MM.1S (cell line): Measurements from ENCODE around the gene PEX14.

Experiments used
- DNase-seq: peaks from one replicate; pipeline ENCODE4 v3.0.0-alpha.2; 2015
- H2AFZ ChIP-seq: fragments of 300-600 bp; sonication (generic); 2 replicates; pipeline ENCODE4 v1.6.0; 2016; ENCODE audit warnings: antibody characterized with exemption, low read length
- H3F3A ChIP-seq: fragments of 300-600 bp; sonication (generic); 2 replicates; pipeline ENCODE4 v1.6.1; 2016; ENCODE audit warnings: mild to moderate bottlenecking, antibody characterized with exemption, low read length, moderate library complexity, mixed read lengths; ENCODE audit not compliant: insufficient read depth
- H3K27ac ChIP-seq: fragments of 300-600 bp; sonication (generic); 2 replicates; pipeline ENCODE4 v1.5.1; 2016; ENCODE audit warnings: mild to moderate bottlenecking, low read length
- H3K27me3 ChIP-seq: fragments of 300-600 bp; sonication (generic); replicated peaks from 2 replicates; pipeline ENCODE4 v1.6.0; 2016; ENCODE audit warnings: low read length; ENCODE audit not compliant: insufficient read depth
- H3K36me3 ChIP-seq: fragments of 300-600 bp; sonication (generic); replicated peaks from 2 replicates; pipeline ENCODE4 v1.6.1; 2016; ENCODE audit warnings: mild to moderate bottlenecking, low read length, mixed read lengths; ENCODE audit not compliant: insufficient read depth
- H3K4me1 ChIP-seq: fragments of 300-600 bp; sonication (generic); 2 replicates; pipeline ENCODE4 v1.6.1; 2016; ENCODE audit warnings: low read length, mixed read lengths
- H3K4me2 ChIP-seq: fragments of 300-600 bp; sonication (generic); 2 replicates; pipeline ENCODE4 v1.6.0; 2016; ENCODE audit warnings: low read depth, low read length
- H3K4me3 ChIP-seq: fragments of 300-600 bp; sonication (generic); 2 replicates; pipeline ENCODE4 v1.5.1; 2016; ENCODE audit warnings: low read length, mixed read lengths
- H3K79me2 ChIP-seq: fragments of 300-600 bp; sonication (generic); 2 replicates; pipeline ENCODE4 v1.6.1; 2016; ENCODE audit warnings: mixed run types, low read length, mixed read lengths
- H3K9ac ChIP-seq: fragments of 300-600 bp; sonication (generic); 2 replicates; pipeline ENCODE4 v1.6.1; 2016; ENCODE audit warnings: low read length, mixed read lengths
- H3K9me2 ChIP-seq: fragments of 300-600 bp; sonication (generic); replicated peaks from 2 replicates; pipeline ENCODE4 v1.6.1; 2016; ENCODE audit warnings: mild to moderate bottlenecking, low read length, mixed read lengths; ENCODE audit not compliant: insufficient read depth
- H3K9me3 ChIP-seq: fragments of 300-600 bp; sonication (generic); replicated peaks from 2 replicates; pipeline ENCODE4 v1.6.1; 2016; ENCODE audit warnings: mild to moderate bottlenecking, low read length, mixed read lengths; ENCODE audit not compliant: insufficient read depth
- H4K20me1 ChIP-seq: fragments of 300-600 bp; sonication (generic); 2 replicates; pipeline ENCODE4 v1.6.1; 2016; ENCODE audit warnings: mild to moderate bottlenecking, low read length, moderate library complexity, mixed read lengths; ENCODE audit not compliant: insufficient read depth
- CTCF ChIP-seq: fragments of 300-600 bp; sonication (generic); IDR thresholded peaks from 2 replicates; pipeline ENCODE4 v1.5.1; 2016; ENCODE audit warnings: antibody characterized with exemption, low read length, mixed read lengths
- EZH2 ChIP-seq: fragments of 300-600 bp; sonication (generic); optimal IDR thresholded peaks from 2 replicates; pipeline ENCODE3; 2017; ENCODE audit warnings: low read depth, mild to moderate bottlenecking, antibody characterized with exemption, low read length, mixed read lengths
- EZH2phosphoT487 ChIP-seq: fragments of 300-600 bp; sonication (generic); IDR thresholded peaks from 2 replicates; pipeline ENCODE4 v1.6.1; 2018; ENCODE audit warnings: antibody characterized with exemption, low read length

Gene PEX14

GRCh38 chr1:10429868-10430215 is 44.9 kb upstream of the PEX14 start:
- H2AFZ ChIP-seq = peak overlapping the region; percentile 83
- H3K9ac ChIP-seq = peak overlapping the region; percentile 87; the same call in 1 of the 2 replicates
- H3K4me1 ChIP-seq = peaks cover 7% of the 10 kb centered on the region; the same call in 1 of the 2 replicates
- no peak for TF ChIP-seq EZH2
- TF ChIP-seq EZH2phosphoT487 = no peak
- no peak for TF ChIP-seq CTCF
- H3K27ac ChIP-seq = no peak overlapping the region
- no peaks in the 10 kb centered on the region for H4K20me1 ChIP-seq
- H3F3A ChIP-seq = no peaks in the 10 kb centered on the region
- peak overlapping the region; percentile 97 for H3K4me3 ChIP-seq
- no peak for DNase-seq
- no peaks in the 10 kb centered on the region for H3K36me3 ChIP-seq
- no peaks in the 10 kb centered on the region for H3K27me3 ChIP-seq
- no peaks in the 10 kb centered on the region for H3K9me3 ChIP-seq
- H3K4me2 ChIP-seq = peak overlapping the region; percentile 96
- peaks cover 7% of the 10 kb centered on the region; the same call in 1 of the 2 replicates for H3K79me2 ChIP-seq
- H3K9me2 ChIP-seq = no peaks in the 10 kb centered on the region

- Histone ChIP-seq H3K4me2 (peak within 1 kb of the TSS; percentile 96), H3F3A (no peaks in the 10 kb centered on the region), H4K20me1 (no peaks in the 10 kb centered on the region), H3K36me3 (no peaks in the 10 kb centered on the region), H3K27me3 (no peaks in the 10 kb centered on the region), H3K79me2 (peaks cover 7% of the 10 kb centered on the region; the same call in 1 of the 2 replicates), H3K9me3 (no peaks in the 10 kb centered on the region), H3K4me3 (peak within 1 kb of the TSS; percentile 97), H2AFZ (peak within 1 kb of the TSS; percentile 93), H3K4me1 (peaks cover 7% of the 10 kb centered on the region; the same call in 1 of the 2 replicates), H3K27ac (peak within 1 kb of the TSS; percentile 55; the same call in 1 of the 2 replicates), H3K9ac (peak within 1 kb of the TSS; percentile 87), H3K9me2 (no peaks in the 10 kb centered on the region)
- peak; percentile 87 for DNase-seq
- TF ChIP-seq EZH2phosphoT487 (no peak), EZH2 (no peak), CTCF (peak; percentile 87)
Observed at GRCh38 chr1:10430216-10431069, 44.3 kb upstream of the PEX14 start, which contains the start of gene CENPS. CENPS (plus strand) TSS chr1:10430433; CDS start chr1:10430518, 85 bp downstream.

DNA sequence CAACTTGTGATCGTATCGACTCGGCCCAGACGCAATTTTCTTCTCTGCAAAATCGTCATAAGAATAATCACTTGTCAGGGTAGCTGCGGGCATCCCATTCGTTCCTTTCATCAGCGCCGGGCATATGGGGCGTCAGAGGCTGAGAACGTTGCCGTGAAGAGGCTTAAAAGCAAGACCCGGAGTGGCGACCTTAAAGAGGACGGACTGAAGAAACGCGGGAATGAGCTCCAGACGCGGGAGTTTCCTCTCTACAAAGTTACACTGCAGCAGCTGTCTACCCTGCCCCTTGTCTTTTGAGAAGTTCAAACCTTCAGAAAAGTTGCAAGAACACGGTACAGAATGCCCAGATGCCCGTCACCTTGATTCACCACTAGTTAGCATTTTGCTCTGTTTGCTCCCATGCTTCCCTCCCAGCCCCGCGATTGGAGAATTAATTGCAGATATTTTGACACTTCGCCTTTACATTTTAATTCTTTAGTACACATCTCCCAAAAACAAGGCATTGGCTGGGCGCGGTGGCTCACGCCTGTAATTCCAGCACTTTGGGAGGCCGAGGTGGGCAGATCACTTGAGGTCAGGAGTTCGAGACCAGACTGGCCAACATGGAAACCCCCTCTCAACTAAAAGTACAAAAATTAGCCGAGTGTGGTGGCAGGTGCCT is 43.5 kb upstream of the PEX14 start:
- no peak for TF ChIP-seq EZH2
- no peak for TF ChIP-seq EZH2phosphoT487
- TF ChIP-seq CTCF = no peak
- Histone ChIP-seq H3K36me3 (no peaks in the 10 kb centered on the region), H3F3A (no peaks in the 10 kb centered on the region), H3K9ac (peak overlapping the region; percentile 87), H2AFZ (peak overlapping the region; percentile 93), H3K27ac (peak overlapping the region; percentile 55; the same call in 1 of the 2 replicates), H3K9me2 (no peaks in the 10 kb centered on the region), H3K4me2 (peak overlapping the region; percentile 96), H4K20me1 (no peaks in the 10 kb centered on the region), H3K4me3 (peak overlapping the region; percentile 97), H3K9me3 (no peaks in the 10 kb centered on the region), H3K79me2 (peaks cover 7% of the 10 kb centered on the region; the same call in 1 of the 2 replicates), H3K4me1 (peaks cover 7% of the 10 kb centered on the region; the same call in 1 of the 2 replicates), H3K27me3 (no peaks in the 10 kb centered on the region)
- peak; percentile 44 for DNase-seq
